ENCODE data around the gene MR1.

DNA sequence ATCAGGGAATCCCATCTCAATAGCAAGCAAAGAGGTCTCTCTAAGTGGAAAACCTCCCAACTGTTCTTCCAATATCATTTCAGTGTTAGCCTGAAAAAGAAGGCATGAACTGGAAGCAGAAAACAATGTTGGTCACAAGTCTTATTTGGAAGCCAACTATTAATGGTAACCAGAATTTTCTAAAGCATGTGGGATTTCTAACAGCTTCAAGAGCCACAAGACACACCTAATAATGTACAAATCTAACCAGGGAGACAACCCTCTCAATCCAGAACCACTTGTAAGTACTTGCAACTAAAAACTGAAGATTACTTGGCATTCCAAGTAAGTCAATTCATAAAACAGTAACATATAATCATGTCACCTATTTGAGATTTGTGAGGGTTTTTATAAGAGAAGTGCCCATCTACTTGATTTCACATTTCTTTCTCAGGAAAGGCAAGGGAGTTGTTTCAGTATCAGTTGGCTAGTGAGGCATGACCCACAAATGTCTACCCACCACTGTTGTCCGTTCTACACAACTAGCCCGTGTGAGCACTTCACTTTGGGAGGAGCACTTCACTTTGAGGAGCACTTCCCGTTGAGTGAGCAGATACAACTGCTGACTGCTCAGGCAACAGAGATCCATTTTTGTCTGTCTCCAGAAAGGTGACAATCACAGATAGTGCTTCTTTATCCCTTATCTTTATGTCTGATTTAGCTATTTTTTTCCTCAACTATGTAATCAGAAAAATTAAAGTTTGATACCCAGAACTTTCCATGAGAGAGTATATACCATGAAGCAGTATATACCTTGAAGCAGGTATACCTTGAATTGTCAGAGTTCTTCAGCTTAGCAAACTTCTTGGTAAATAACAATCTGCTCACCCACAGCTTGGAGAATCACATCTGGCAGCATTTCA is 22.2 kb upstream of the MR1 start:
- TF ChIP-seq, protein P1, sequence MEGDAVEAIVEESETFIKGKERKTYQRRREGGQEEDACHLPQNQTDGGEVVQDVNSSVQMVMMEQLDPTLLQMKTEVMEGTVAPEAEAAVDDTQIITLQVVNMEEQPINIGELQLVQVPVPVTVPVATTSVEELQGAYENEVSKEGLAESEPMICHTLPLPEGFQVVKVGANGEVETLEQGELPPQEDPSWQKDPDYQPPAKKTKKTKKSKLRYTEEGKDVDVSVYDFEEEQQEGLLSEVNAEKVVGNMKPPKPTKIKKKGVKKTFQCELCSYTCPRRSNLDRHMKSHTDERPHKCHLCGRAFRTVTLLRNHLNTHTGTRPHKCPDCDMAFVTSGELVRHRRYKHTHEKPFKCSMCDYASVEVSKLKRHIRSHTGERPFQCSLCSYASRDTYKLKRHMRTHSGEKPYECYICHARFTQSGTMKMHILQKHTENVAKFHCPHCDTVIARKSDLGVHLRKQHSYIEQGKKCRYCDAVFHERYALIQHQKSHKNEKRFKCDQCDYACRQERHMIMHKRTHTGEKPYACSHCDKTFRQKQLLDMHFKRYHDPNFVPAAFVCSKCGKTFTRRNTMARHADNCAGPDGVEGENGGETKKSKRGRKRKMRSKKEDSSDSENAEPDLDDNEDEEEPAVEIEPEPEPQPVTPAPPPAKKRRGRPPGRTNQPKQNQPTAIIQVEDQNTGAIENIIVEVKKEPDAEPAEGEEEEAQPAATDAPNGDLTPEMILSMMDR (conservative IDR thresholded peaks at IDR 0.05 in 1 of 2, IDR thresholded peaks at IDR 0.05 in 1 of 2; ENCODE audit: low read depth in 1 of 2, low read length in 2 of 2): no peak
- no peak for TF ChIP-seq EZH2 (IDR thresholded peaks at IDR 0.05; ENCODE audit: low read length, missing control alignments)
